ENCODE results near the gene SNRPA.

Gene SNRPA

GRCh38 chr19:40740747-40741146 lies 10.3 kb upstream of the SNRPA start:
- Histone ChIP-seq H3K79me2 (ENCODE audit: insufficient read depth, low read length) (no peaks in the 10 kb centered on the region), H3K4me2 (ENCODE audit: low read depth, low read length, poor library complexity, severe bottlenecking) (no peak overlapping the region), H3K9me2 (replicated peaks; ENCODE audit: insufficient read depth, low read length) (no peaks in the 10 kb centered on the region), H3K9me3 (ENCODE audit: insufficient read depth, low read length) (no peaks in the 10 kb centered on the region), H3F3A (ENCODE audit: insufficient read depth) (no peaks in the 10 kb centered on the region), H3K4me3 (ENCODE audit: insufficient read depth, low read length, poor library complexity, severe bottlenecking) (no peak overlapping the region), H3K9ac (ENCODE audit: low read length) (no peak overlapping the region), H2AFZ (ENCODE audit: low read depth, low read length, severe bottlenecking) (no peak overlapping the region), H4K20me1 (ENCODE audit: low read depth, low read length) (no peaks in the 10 kb centered on the region), H3K27me3 (ENCODE audit: low read length) (no peaks in the 10 kb centered on the region), H3K27ac (ENCODE audit: low read depth, low read length) (no peak overlapping the region), H3K36me3 (ENCODE audit: low read length) (no peaks in the 10 kb centered on the region)
- no peak for TF ChIP-seq EZH2phosphoT487 (conservative IDR thresholded peaks at IDR 0.05; ENCODE audit: low read length)
- TF ChIP-seq, protein P1, sequence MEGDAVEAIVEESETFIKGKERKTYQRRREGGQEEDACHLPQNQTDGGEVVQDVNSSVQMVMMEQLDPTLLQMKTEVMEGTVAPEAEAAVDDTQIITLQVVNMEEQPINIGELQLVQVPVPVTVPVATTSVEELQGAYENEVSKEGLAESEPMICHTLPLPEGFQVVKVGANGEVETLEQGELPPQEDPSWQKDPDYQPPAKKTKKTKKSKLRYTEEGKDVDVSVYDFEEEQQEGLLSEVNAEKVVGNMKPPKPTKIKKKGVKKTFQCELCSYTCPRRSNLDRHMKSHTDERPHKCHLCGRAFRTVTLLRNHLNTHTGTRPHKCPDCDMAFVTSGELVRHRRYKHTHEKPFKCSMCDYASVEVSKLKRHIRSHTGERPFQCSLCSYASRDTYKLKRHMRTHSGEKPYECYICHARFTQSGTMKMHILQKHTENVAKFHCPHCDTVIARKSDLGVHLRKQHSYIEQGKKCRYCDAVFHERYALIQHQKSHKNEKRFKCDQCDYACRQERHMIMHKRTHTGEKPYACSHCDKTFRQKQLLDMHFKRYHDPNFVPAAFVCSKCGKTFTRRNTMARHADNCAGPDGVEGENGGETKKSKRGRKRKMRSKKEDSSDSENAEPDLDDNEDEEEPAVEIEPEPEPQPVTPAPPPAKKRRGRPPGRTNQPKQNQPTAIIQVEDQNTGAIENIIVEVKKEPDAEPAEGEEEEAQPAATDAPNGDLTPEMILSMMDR (IDR thresholded peaks at IDR 0.05; ENCODE audit: insufficient read depth, low read length, poor library complexity, severe bottlenecking) = no peak

DNA sequence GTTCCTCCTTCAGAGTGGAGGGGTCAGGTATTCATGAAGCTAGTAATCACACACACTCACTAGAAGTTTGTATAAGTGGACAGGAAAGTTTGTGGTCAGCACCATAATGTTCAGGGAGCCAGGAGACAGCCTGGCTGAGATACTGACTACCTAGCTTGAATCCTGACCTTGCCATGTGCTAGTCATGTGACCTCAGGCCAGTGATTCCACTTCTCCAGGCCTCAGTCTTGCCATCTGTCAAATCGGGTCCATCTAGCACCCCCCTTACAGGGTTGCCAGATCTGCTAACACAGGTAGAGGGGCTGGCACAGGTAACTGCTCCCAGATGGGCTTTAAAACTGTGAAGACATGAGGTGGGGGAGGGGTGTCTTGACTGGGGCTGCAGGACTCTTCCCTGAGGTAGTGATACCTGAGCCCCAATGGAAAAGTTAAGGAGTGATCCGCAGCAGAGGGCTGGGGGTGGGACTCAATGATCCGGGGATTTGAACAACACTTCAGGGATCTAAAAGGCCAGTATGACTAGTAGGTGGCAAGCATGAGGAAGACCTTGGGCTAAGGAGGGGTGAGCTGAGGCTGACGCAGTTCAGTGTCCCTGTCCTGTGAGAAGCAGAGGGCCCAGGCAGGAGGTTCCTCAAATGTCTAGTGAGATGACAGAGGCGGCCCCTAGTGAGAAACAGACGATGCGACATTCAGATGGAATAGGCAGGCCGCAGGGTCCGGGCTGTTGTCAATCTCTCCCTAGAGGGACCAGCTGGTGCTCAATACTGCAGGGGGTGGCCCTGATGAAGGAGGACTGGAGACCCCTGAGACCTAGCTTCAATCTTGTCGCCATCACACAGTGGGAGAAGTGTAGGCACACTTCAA lies 9.2 kb upstream of the SNRPA start:
- Histone ChIP-seq H3K9me3 (ENCODE audit: insufficient read depth, low read length) (no peaks in the 10 kb centered on the region), H3K4me3 (ENCODE audit: insufficient read depth, low read length, poor library complexity, severe bottlenecking) (no peak overlapping the region), H3K4me2 (ENCODE audit: low read depth, low read length, poor library complexity, severe bottlenecking) (no peak overlapping the region), H3F3A (ENCODE audit: insufficient read depth) (no peaks in the 10 kb centered on the region), H2AFZ (ENCODE audit: low read depth, low read length, severe bottlenecking) (no peak overlapping the region), H3K9me2 (replicated peaks; ENCODE audit: insufficient read depth, low read length) (no peaks in the 10 kb centered on the region), H4K20me1 (ENCODE audit: low read depth, low read length) (no peaks in the 10 kb centered on the region), H3K9ac (ENCODE audit: low read length) (no peak overlapping the region), H3K36me3 (ENCODE audit: low read length) (no peaks in the 10 kb centered on the region), H3K79me2 (ENCODE audit: insufficient read depth, low read length) (no peaks in the 10 kb centered on the region), H3K27ac (ENCODE audit: low read depth, low read length) (no peak overlapping the region), H3K27me3 (ENCODE audit: low read length) (no peaks in the 10 kb centered on the region)
- TF ChIP-seq, protein P1 (IDR thresholded peaks at IDR 0.05; ENCODE audit: insufficient read depth, low read length, poor library complexity, severe bottlenecking) = no peak
- TF ChIP-seq EZH2phosphoT487 (conservative IDR thresholded peaks at IDR 0.05; ENCODE audit: low read length) = no peak

DNA sequence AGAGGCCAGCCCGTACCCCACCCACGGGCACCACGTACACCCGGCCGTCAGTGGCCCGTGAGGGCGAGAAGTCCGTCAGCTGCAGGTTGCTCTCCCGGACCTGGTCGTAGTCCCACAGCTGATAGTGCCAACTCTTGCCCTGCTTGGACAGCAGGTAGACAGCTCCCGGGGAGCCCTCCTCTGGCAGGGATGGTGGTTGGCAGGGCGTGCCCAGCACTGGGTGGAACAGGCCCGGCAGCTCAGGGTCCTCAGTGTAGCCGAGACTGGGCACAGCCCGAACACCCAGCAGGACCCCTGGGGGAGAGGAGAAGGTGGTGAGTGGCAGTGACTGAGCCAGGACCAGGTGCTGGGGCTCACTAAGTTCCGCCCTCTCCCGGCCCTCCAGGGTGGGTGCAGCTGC lies 8.5 kb upstream of the SNRPA start:
- H3K27ac ChIP-seq (ENCODE audit: low read depth, low read length) = no peak overlapping the region
- H3F3A ChIP-seq (ENCODE audit: insufficient read depth) = no peaks in the 10 kb centered on the region
- no peak overlapping the region for H3K4me3 ChIP-seq (ENCODE audit: insufficient read depth, low read length, poor library complexity, severe bottlenecking)

More for the DNA sequence above, 8.5 kb upstream of the SNRPA start:
- Histone ChIP-seq H3K36me3 (ENCODE audit: low read length) (no peaks in the 10 kb centered on the region), H2AFZ (ENCODE audit: low read depth, low read length, severe bottlenecking) (no peak overlapping the region), H3K4me2 (ENCODE audit: low read depth, low read length, poor library complexity, severe bottlenecking) (no peak overlapping the region), H3K9ac (ENCODE audit: low read length) (no peak overlapping the region), H3K27me3 (ENCODE audit: low read length) (no peaks in the 10 kb centered on the region), H3K9me2 (replicated peaks; ENCODE audit: insufficient read depth, low read length) (no peaks in the 10 kb centered on the region), H4K20me1 (ENCODE audit: low read depth, low read length) (no peaks in the 10 kb centered on the region), H3K9me3 (ENCODE audit: insufficient read depth, low read length) (no peaks in the 10 kb centered on the region), H3K79me2 (ENCODE audit: insufficient read depth, low read length) (no peaks in the 10 kb centered on the region)
- TF ChIP-seq EZH2phosphoT487 (conservative IDR thresholded peaks at IDR 0.05; ENCODE audit: low read length) = no peak
- TF ChIP-seq, protein P1 (IDR thresholded peaks at IDR 0.05; ENCODE audit: insufficient read depth, low read length, poor library complexity, severe bottlenecking) = no peak
